CD14-positive monocyte (primary cell): ENCODE results near the gene FBXL13. TPM values are rescaled to one million over a fixed set of nuclear protein-coding genes. Genes with fewer than 3 reads are reported as not detected.
"Not testable (repeated sequence)": the region's sequence is repeated elsewhere in the genome, so short reads cannot be mapped to it uniquely, and the experiment has no call there.

ENCODE experiments used
- DNase-seq, 3 donors: peaks; one replicate each; pipeline ENCODE4 v3.0.0-alpha.2; 2011 to 2022
- H2AFZ ChIP-seq: 2 replicates; pipeline ENCODE4 v1.6.0; 2012; ENCODE audit warnings: mild to moderate bottlenecking, low read depth, low read length, inconsistent platforms; ENCODE audit not compliant: insufficient read depth, poor library complexity, severe bottlenecking
- H3K27ac ChIP-seq, 2 donors: 1 replicate in 1 of 2; 2 replicates in 1 of 2; pipeline ENCODE4 v1.5.1; 2012 to 2013; ENCODE audit warnings: low read length in 2 of 2, control low read depth in 1 of 2, inconsistent platforms in 1 of 2, low read depth in 1 of 2, mild to moderate bottlenecking in 1 of 2
- H3K27me3 ChIP-seq, 2 donors: one replicate each; pipeline versions ENCODE4 v1.6.0 to v1.6.1; 2011 to 2013; ENCODE audit warnings: low read length in 2 of 2; ENCODE audit not compliant: control insufficient read depth in 2 of 2, insufficient read depth in 2 of 2
- H3K36me3 ChIP-seq, 2 donors: replicated peaks in 1 of 2; 1 replicate in 1 of 2; 2 replicates in 1 of 2; pipeline versions ENCODE4 v1.5.1 to v1.6.1; 2012 to 2013; ENCODE audit warnings: low read length in 2 of 2, control low read depth in 1 of 2, inconsistent platforms in 1 of 2, mild to moderate bottlenecking in 1 of 2; ENCODE audit not compliant: insufficient read depth in 2 of 2, control insufficient read depth in 1 of 2
- H3K4me1 ChIP-seq, 2 donors: 1 replicate in 1 of 2; 2 replicates in 1 of 2; pipeline versions ENCODE4 v1.5.1 to v1.6.1; 2012 to 2013; ENCODE audit warnings: low read length in 2 of 2, control low read depth in 1 of 2, inconsistent platforms in 1 of 2, mild to moderate bottlenecking in 1 of 2, moderate library complexity in 1 of 2; ENCODE audit not compliant: insufficient read depth in 2 of 2, control insufficient read depth in 1 of 2
- H3K4me2 ChIP-seq: replicated peaks from 2 replicates; pipeline ENCODE3; 2012; ENCODE audit warnings: low read length, moderate library complexity, mild to moderate bottlenecking; ENCODE audit not compliant: poor library complexity, severe bottlenecking; ENCODE audit errors: extremely low read depth
- H3K4me3 ChIP-seq, 3 experiments: fragments of 200-600 bp in 1 of 3; sonication (generic) in 1 of 3; replicated peaks in 1 of 3; 1 replicate in 2 of 3; 2 replicates in 1 of 3; pipeline ENCODE4 v1.5.1; 2011 to 2013; ENCODE audit warnings: low read length in 3 of 3, mild to moderate bottlenecking in 3 of 3, control low read depth in 2 of 3, low read depth in 2 of 3, inconsistent platforms in 1 of 3, moderate library complexity in 1 of 3
- H3K79me2 ChIP-seq: 2 replicates; pipeline ENCODE4 v1.6.0; 2012; ENCODE audit warnings: mild to moderate bottlenecking, control low read depth, inconsistent platforms, low read length, moderate library complexity; ENCODE audit not compliant: insufficient read depth
- H3K9ac ChIP-seq: 2 replicates; pipeline ENCODE4 v1.6.0; 2017; ENCODE audit warnings: low read length, mild to moderate bottlenecking; ENCODE audit not compliant: insufficient read depth, poor library complexity, severe bottlenecking
- H3K9me3 ChIP-seq, 2 donors: replicated peaks in 1 of 2; 1 replicate in 1 of 2; 2 replicates in 1 of 2; pipeline versions ENCODE4 v1.5.1 to v1.6.1; 2012 to 2013; ENCODE audit warnings: low read length in 2 of 2, control low read depth in 1 of 2; ENCODE audit not compliant: control insufficient read depth in 1 of 2, insufficient read depth in 1 of 2
- H4K20me1 ChIP-seq: 2 replicates; pipeline ENCODE4 v1.6.0; 2012; ENCODE audit warnings: mild to moderate bottlenecking, low read length, control low read depth, moderate library complexity; ENCODE audit not compliant: insufficient read depth
- H3K27ac Mint-ChIP-seq, 7 donors: one replicate each; pipeline ENCODE4 v1.8.0; 2020; ENCODE audit warnings: mild to moderate bottlenecking in 7 of 7, mixed read lengths in 7 of 7, moderate library complexity in 6 of 7, inconsistent platforms in 2 of 7
- H3K27me3 Mint-ChIP-seq, 3 donors: one replicate each; pipeline ENCODE4 v1.8.0; 2021 to 2022; ENCODE audit warnings: low read depth in 3 of 3, mild to moderate bottlenecking in 3 of 3, mixed read lengths in 3 of 3, moderate library complexity in 3 of 3, inconsistent platforms in 1 of 3
- H3K36me3 Mint-ChIP-seq, 2 donors: one replicate each; pipeline ENCODE4 v1.8.0; 2020; ENCODE audit warnings: mixed read lengths in 2 of 2, inconsistent platforms in 1 of 2, mild to moderate bottlenecking in 1 of 2
- H3K4me1 Mint-ChIP-seq: one replicate; pipeline ENCODE4 v1.8.0; 2020; ENCODE audit warnings: mild to moderate bottlenecking, mixed read lengths
- H3K4me3 Mint-ChIP-seq, 2 donors: one replicate each; pipeline ENCODE4 v1.8.0; 2020; ENCODE audit warnings: mild to moderate bottlenecking in 2 of 2, mixed read lengths in 2 of 2, moderate library complexity in 1 of 2
- H3K9me3 Mint-ChIP-seq, 7 donors: one replicate each; pipeline ENCODE4 v1.8.0; 2020 to 2022; ENCODE audit warnings: mixed read lengths in 7 of 7, mild to moderate bottlenecking in 6 of 7, moderate library complexity in 6 of 7, inconsistent platforms in 2 of 7
- CTCF ChIP-seq: fragments of 200-600 bp; IDR thresholded peaks from one replicate; pipeline ENCODE4 v1.8.0; 2022; ENCODE audit warnings: antibody characterized with exemption, mild to moderate bottlenecking
- WGBS: methylation state at CpG from one replicate; pipeline ENCODE4 v1.1.5; 2013; ENCODE audit warnings: missing lambda C conversion rate; ENCODE audit not compliant: insufficient coverage; 5-methylcytosine and 5-hydroxymethylcytosine counted together
- intact Hi-C, 2 donors: fragments of 100-400 bp; cut with micrococcal nuclease; formaldehyde crosslinking; loops; one replicate each; pipeline versions ENCODE4 v1.15.0 to v1.15.1; 2023
- polyA plus RNA-seq, 3 donors: library from polyadenylated mRNA; depleted of rRNA in 1 of 3; unstranded in 2 of 3; stranded (reverse) in 1 of 3; fragments of 300-500 nt in 2 of 3; fragments of >200 nt in 1 of 3; fragmentation: Illumina TruSeq in 2 of 3; gene quantifications; 1 replicate in 2 of 3; 2 replicates in 1 of 3; pipeline ENCODE4 v1.2.3, GENCODE V29; 2012 to 2021

FBXL13 gene
- polyA plus RNA-seq, 3 donors, result 0.05 TPM; not detected in 2

DNA sequence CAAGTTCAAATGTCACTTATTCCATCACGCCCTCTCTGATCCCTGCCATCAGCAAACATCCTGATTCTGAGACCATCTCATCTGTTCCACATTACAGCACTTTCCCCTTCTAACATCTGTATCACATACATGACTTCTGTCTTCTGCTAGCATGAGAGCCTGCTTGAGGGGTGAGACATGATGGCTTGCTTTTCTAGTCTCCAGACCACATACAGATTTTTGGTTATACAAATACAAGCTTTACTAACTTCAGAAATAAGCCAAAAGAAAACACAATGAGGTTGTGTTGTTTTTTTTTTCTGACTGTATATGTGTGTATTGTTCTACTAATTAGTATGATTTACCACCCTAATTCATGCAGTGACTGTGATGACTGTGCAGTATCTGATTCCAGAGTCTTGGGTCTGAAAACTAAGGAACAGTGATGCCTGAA is 40.0 kb upstream of the FBXL13 start:
- Histone ChIP-seq H3K4me3 (no peak overlapping the region), H3K79me2 (no peaks in the 10 kb centered on the region), H3K27ac (no peak overlapping the region), H3K4me1 (no peaks in the 10 kb centered on the region), H3K36me3 (peaks cover 7 to 40% of the 10 kb centered on the region in 2 donors), H3K27me3 (no peaks in the 10 kb centered on the region), H3K9ac (no peak overlapping the region), H3K9me3 (no peaks in the 10 kb centered on the region), H2AFZ (no peak overlapping the region), H4K20me1 (no peaks in the 10 kb centered on the region), H3K4me2 (no peak overlapping the region)
- WGBS, result 90% methylated on average over 1 of the region's 1 CpG
- no peak for DNase-seq
- Mint-ChIP-seq H3K27me3 (no peaks in the 10 kb centered on the region), H3K4me1 (no peaks in the 10 kb centered on the region), H3K36me3 (peaks cover 40 to 43% of the 10 kb centered on the region in 2 donors), H3K4me3 (no peak overlapping the region), H3K27ac (peak overlapping the region in 2 of 7 donors; percentile 7 to 24), H3K9me3 (peaks cover 0 to 11% (median 3%) of the 10 kb centered on the region in 7 donors)
- no peak for TF ChIP-seq CTCF
- intact Hi-C loops, result no loop called here

GRCh38 chr7:103113164-103113563 is 38.6 kb upstream of the FBXL13 start:
- intact Hi-C loops, result no loop called here
- H3K27ac ChIP-seq, result no peak overlapping the region
- H3K36me3 ChIP-seq, result peaks cover 4 to 33% of the 10 kb centered on the region in 2 donors
- Mint-ChIP-seq H3K4me3 (no peak overlapping the region), H3K4me1 (no peaks in the 10 kb centered on the region), H3K36me3 (peaks cover 43 to 48% of the 10 kb centered on the region in 2 donors), H3K27ac (peak overlapping the region in 1 of 7 donors; percentile 10), H3K27me3 (no peaks in the 10 kb centered on the region), H3K9me3 (peaks cover 0 to 11% (median 3%) of the 10 kb centered on the region in 7 donors)
- no peaks in the 10 kb centered on the region for H3K79me2 ChIP-seq
- TF ChIP-seq CTCF, result no peak
- no CpG with 5 or more reads among the region's 2 CpGs for WGBS
- no peak overlapping the region for H3K4me3 ChIP-seq
- H3K27me3 ChIP-seq, result no peaks in the 10 kb centered on the region
- DNase-seq, result no peak
- no peaks in the 10 kb centered on the region for H3K9me3 ChIP-seq
- H3K4me2 ChIP-seq, result no peak overlapping the region
- no peak overlapping the region for H3K9ac ChIP-seq
- H3K4me1 ChIP-seq, result no peaks in the 10 kb centered on the region
- H4K20me1 ChIP-seq, result no peaks in the 10 kb centered on the region
- H2AFZ ChIP-seq, result no peak overlapping the region

DNA sequence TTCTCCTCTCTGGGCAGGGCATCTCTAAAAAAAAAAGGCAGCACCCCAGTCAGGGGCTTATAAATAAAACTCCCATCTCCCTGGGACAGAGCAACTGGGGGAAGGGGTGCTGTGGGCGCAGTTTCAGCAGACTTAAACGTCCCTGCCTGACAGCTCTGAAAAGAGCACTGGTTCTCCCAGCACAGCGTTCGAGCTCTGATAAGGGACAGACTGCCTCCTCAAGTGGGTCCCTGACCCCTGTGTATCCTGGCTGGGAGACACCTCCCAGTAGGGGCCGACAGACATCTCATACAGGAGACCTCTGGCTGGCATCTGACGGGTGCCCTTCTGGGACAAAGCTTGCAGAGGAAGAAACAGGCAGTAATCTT is 32.1 kb upstream of the FBXL13 start:
- not testable (repeated sequence) for H2AFZ ChIP-seq, H3K4me2 ChIP-seq

More for the DNA sequence above, 32.1 kb upstream of the FBXL13 start:
- H4K20me1 ChIP-seq, H3K79me2 ChIP-seq, DNase-seq, H3K9ac ChIP-seq, H3K9me3 Mint-ChIP-seq, H3K27ac ChIP-seq, H3K4me1 ChIP-seq, H3K4me3 ChIP-seq, H3K27me3 ChIP-seq, intact Hi-C loops, H3K27ac Mint-ChIP-seq, H3K9me3 ChIP-seq, H3K4me3 Mint-ChIP-seq, H3K27me3 Mint-ChIP-seq, H3K4me1 Mint-ChIP-seq: not testable (repeated sequence)
- peaks cover 43 to 59% of the 10 kb centered on the region in 2 donors for H3K36me3 Mint-ChIP-seq
- peaks cover 10 to 36% of the 10 kb centered on the region in 2 donors for H3K36me3 ChIP-seq
- 100% methylated on average over 6 of the region's 6 CpGs for WGBS
